H1 (cell line): Measurements from ENCODE around the gene TSPOAP1. TPM values are rescaled to one million over a fixed set of nuclear protein-coding genes. Genes with fewer than 3 reads are reported as not detected.

Source experiments
- CTCF ChIA-PET: fragments of 300-600 bp; sonication (Branson Sonifier 250); formaldehyde crosslinking; loops from one replicate; lab custom pipeline; 2021; ENCODE audit not compliant: partially characterized antibody; lab: Charles Lee
- POLR2A ChIA-PET: fragments of 300-600 bp; sonication (Branson Sonifier 250); formaldehyde crosslinking; loops from one replicate; lab custom pipeline; 2021; ENCODE audit warnings: inconsistent platforms; ENCODE audit not compliant: partially characterized antibody; lab: Charles Lee
- DNase-seq, 2 experiments: peaks; one replicate each; pipeline versions ENCODE4 v3.0.0 to v3.0.0-alpha.2; 2010 to 2022; ENCODE audit warnings: low spot score in 2 of 2, low read depth in 1 of 2, mixed read lengths in 1 of 2
- FAIRE-seq: peaks from 2 replicates; lab custom pipeline; 2011; peaks lifted over from hg19 to GRCh38; lab: Jason Lieb, UNC
- H2AFZ ChIP-seq: 2 replicates; pipeline ENCODE4 v1.8.1; 2012; ENCODE audit warnings: low read length, inconsistent platforms
- H2AK5ac ChIP-seq: 2 replicates; pipeline ENCODE4 v1.6.1; 2013; ENCODE audit warnings: low read depth, low read length
- H2BK120ac ChIP-seq: replicated peaks from 2 replicates; pipeline ENCODE3; 2013; ENCODE audit warnings: low read depth, low read length, inconsistent platforms
- H2BK12ac ChIP-seq: 2 replicates; pipeline ENCODE4 v1.6.1; 2013; ENCODE audit warnings: low read depth, low read length
- H2BK15ac ChIP-seq: 2 replicates; pipeline ENCODE4 v1.6.1; 2013; ENCODE audit warnings: low read length
- H2BK20ac ChIP-seq: 2 replicates; pipeline ENCODE4 v1.6.1; 2013; ENCODE audit warnings: low read length
- H2BK5ac ChIP-seq: 2 replicates; pipeline ENCODE4 v1.6.1; 2013; ENCODE audit warnings: low read depth, low read length
- H3K14ac ChIP-seq: 2 replicates; pipeline ENCODE4 v1.6.1; 2013; ENCODE audit warnings: inconsistent platforms; ENCODE audit not compliant: insufficient read length
- H3K18ac ChIP-seq: 2 replicates; pipeline ENCODE4 v1.6.1; 2013; ENCODE audit warnings: low read length; ENCODE audit errors: extremely low read depth
- H3K23ac ChIP-seq: 2 replicates; pipeline ENCODE4 v1.6.1; 2013; ENCODE audit warnings: inconsistent platforms; ENCODE audit not compliant: insufficient read length
- H3K23me2 ChIP-seq: 2 replicates; pipeline ENCODE4 v1.6.1; 2013; ENCODE audit warnings: low read depth, low read length
- H3K27ac ChIP-seq: 2 replicates; pipeline ENCODE4 v1.6.1; 2011; ENCODE audit warnings: low read depth, low read length, inconsistent platforms
- H3K27me3 ChIP-seq, 4 experiments: replicated peaks in 1 of 4; 1 replicate in 1 of 4; 2 replicates in 3 of 4; pipeline versions ENCODE4 v1.6.1 to v1.8.1; 2011 to 2013; ENCODE audit warnings: low read length in 3 of 4, mild to moderate bottlenecking in 3 of 4, inconsistent platforms in 2 of 4, mixed read lengths in 2 of 4, moderate library complexity in 1 of 4; ENCODE audit not compliant: control insufficient read depth in 3 of 4, insufficient read depth in 3 of 4; ENCODE audit errors: extremely low read depth in 1 of 4
- H3K36me3 ChIP-seq, 4 experiments: 2 replicates each; pipeline versions ENCODE4 v1.6.1 to v1.8.1; 2011 to 2013; ENCODE audit warnings: mild to moderate bottlenecking in 4 of 4, low read length in 3 of 4, moderate library complexity in 2 of 4, control low read depth in 1 of 4, inconsistent platforms in 1 of 4; ENCODE audit not compliant: insufficient read depth in 4 of 4, control insufficient read depth in 2 of 4
- H3K4ac ChIP-seq: replicated peaks from 2 replicates; pipeline ENCODE3; 2013; ENCODE audit warnings: low read length, low read depth, mixed read lengths, inconsistent platforms; ENCODE audit not compliant: insufficient read length
- H3K4me1 ChIP-seq, 4 experiments: replicated peaks in 1 of 4; 1 replicate in 1 of 4; 2 replicates in 3 of 4; pipeline versions ENCODE4 v1.6.1 to v1.8.1; 2011 to 2013; ENCODE audit warnings: low read length in 3 of 4, inconsistent platforms in 2 of 4, mixed read lengths in 1 of 4; ENCODE audit not compliant: insufficient read depth in 4 of 4, control insufficient read depth in 3 of 4
- H3K4me2 ChIP-seq, 2 experiments: 2 replicates each; pipeline versions ENCODE4 v1.6.1 to v1.8.1; 2011 to 2013; ENCODE audit warnings: low read depth in 2 of 2, low read length in 2 of 2, control low read depth in 1 of 2, inconsistent platforms in 1 of 2, mild to moderate bottlenecking in 1 of 2; ENCODE audit not compliant: insufficient read depth in 1 of 2
- H3K4me3 ChIP-seq, 4 experiments: fragments of 200-600, 300-600 bp in 1 of 4; sonication (generic), shearing (Covaris generic), sonication (Bioruptor Twin) in 1 of 4; 2 replicates each; pipeline versions ENCODE4 v1.5.1 to v1.8.1; 2011 to 2016; ENCODE audit warnings: low read length in 4 of 4, low read depth in 3 of 4, control low read depth in 2 of 4, inconsistent platforms in 2 of 4, mild to moderate bottlenecking in 2 of 4, mixed read lengths in 1 of 4, moderate library complexity in 1 of 4; ENCODE audit not compliant: insufficient read depth in 2 of 4; ENCODE audit errors: extremely low read depth in 1 of 4
- H3K56ac ChIP-seq: replicated peaks from 2 replicates; pipeline ENCODE3; 2013; ENCODE audit warnings: low read depth, mild to moderate bottlenecking, mixed read lengths, low read length, inconsistent platforms; ENCODE audit not compliant: insufficient read length
- H3K79me1 ChIP-seq: 2 replicates; pipeline ENCODE4 v1.6.1; 2013; ENCODE audit warnings: low read depth, low read length, control low read depth
- H3K79me2 ChIP-seq, 2 experiments: 2 replicates each; pipeline versions ENCODE4 v1.6.1 to v1.8.1; 2012 to 2013; ENCODE audit warnings: low read length in 2 of 2, mild to moderate bottlenecking in 2 of 2, inconsistent platforms in 1 of 2; ENCODE audit not compliant: insufficient read depth in 2 of 2, control insufficient read depth in 1 of 2
- H3K9ac ChIP-seq, 4 experiments: replicated peaks in 1 of 4; 1 replicate in 1 of 4; 2 replicates in 3 of 4; pipeline versions ENCODE4 v1.6.1 to v1.8.1; 2011 to 2013; ENCODE audit warnings: low read depth in 3 of 4, low read length in 3 of 4, control low read depth in 2 of 4, mild to moderate bottlenecking in 2 of 4, moderate library complexity in 2 of 4, inconsistent platforms in 1 of 4; ENCODE audit errors: extremely low read depth in 1 of 4
- H3K9me3 ChIP-seq, 2 experiments: 2 replicates each; pipeline versions ENCODE4 v1.6.1 to v1.8.1; 2012 to 2013; ENCODE audit warnings: mild to moderate bottlenecking in 2 of 2, moderate library complexity in 2 of 2, control low read depth in 1 of 2, inconsistent platforms in 1 of 2, low read depth in 1 of 2, low read length in 1 of 2, mixed read lengths in 1 of 2; ENCODE audit not compliant: insufficient read depth in 2 of 2
- H4K20me1 ChIP-seq, 2 experiments: replicated peaks in 1 of 2; 2 replicates each; pipeline versions ENCODE3 to v1.8.1; 2011 to 2013; ENCODE audit warnings: inconsistent platforms in 2 of 2, low read length in 2 of 2, mild to moderate bottlenecking in 1 of 2; ENCODE audit not compliant: insufficient read depth in 2 of 2, control insufficient read depth in 1 of 2
- H4K5ac ChIP-seq: 2 replicates; pipeline ENCODE4 v1.6.1; 2013; ENCODE audit warnings: low read length, low read depth, mixed read lengths, inconsistent platforms; ENCODE audit not compliant: insufficient read length
- H4K8ac ChIP-seq: 2 replicates; pipeline ENCODE4 v1.8.0; 2013; ENCODE audit warnings: mild to moderate bottlenecking, moderate library complexity, low read length, inconsistent platforms; ENCODE audit not compliant: insufficient read depth; ENCODE audit errors: extremely low read depth
- H4K91ac ChIP-seq: replicated peaks from 2 replicates; pipeline ENCODE3; 2013; ENCODE audit warnings: low read length, mixed read lengths, inconsistent platforms; ENCODE audit not compliant: insufficient read length
- CBX5 ChIP-seq: fragments of 300-800, 300-1000 bp; sonication (generic); IDR thresholded peaks from 2 replicates; pipeline ENCODE4 v1.7.1; 2016; ENCODE audit warnings: antibody characterized with exemption, low read length, low read depth
- CEBPB ChIP-seq: IDR thresholded peaks from 2 replicates; pipeline ENCODE4 v1.6.1; 2012; ENCODE audit warnings: low read depth, low read length
- GABPA ChIP-seq: IDR thresholded peaks from 2 replicates; pipeline ENCODE4 v1.6.1; 2011; ENCODE audit warnings: mild to moderate bottlenecking, low read length, moderate library complexity, borderline replicate concordance; ENCODE audit not compliant: insufficient read depth
- SIX5 ChIP-seq: IDR thresholded peaks from 2 replicates; pipeline ENCODE4 v1.6.1; 2011; ENCODE audit warnings: mild to moderate bottlenecking, low read depth, low read length
- WGBS, 2 experiments: shearing (Covaris generic) in 1 of 2; methylation state at CpG; one replicate each; pipeline versions ENCODE4 v1.1.6 to v1.1.7; 2013 to 2015; ENCODE audit warnings: low lambda C conversion rate in 2 of 2, mixed read lengths in 2 of 2, inconsistent platforms in 1 of 2, low coverage in 1 of 2, missing lambda C conversion rate in 1 of 2; ENCODE audit not compliant: insufficient replicate concordance in 2 of 2, insufficient coverage in 1 of 2, insufficient read length in 1 of 2; ENCODE audit errors: extremely low coverage in 1 of 2, missing lambda C conversion rate in 1 of 2; 5-methylcytosine and 5-hydroxymethylcytosine counted together
- polyA plus RNA-seq, 7 experiments: library from polyadenylated mRNA; depleted of rRNA in 3 of 7; stranded (reverse) in 5 of 7; unstranded in 2 of 7; fragments of >200 nt in 5 of 7; fragments of 200-250 nt in 2 of 7; gene quantifications; 1 replicate in 5 of 7; 2 replicates in 1 of 7; 4 replicates in 1 of 7; pipeline versions ENCODE4 v1.2.1 to v1.2.3, GENCODE V29; 2011 to 2013; ENCODE audit warnings: missing spikeins in 2 of 7, mixed read lengths in 2 of 7
- total RNA-seq: library from RNA; stranded (reverse); fragmentation: NEBNext Ultra II Directional; extraction: Animal tissue kit (Norgen Biotek cat#: 25700); gene quantifications from 2 replicates; pipeline ENCODE4 v1.2.1, GENCODE V29; 2021

TSPOAP1 gene
- total and polyA plus RNA-seq, 2 of the 8 experiments (the other 6 are each of a cell fraction or from before 2014, with no cell fraction given) = 7.6 to 9.2 TPM

GRCh38 chr17:58358408-58359172 is 30.0 kb upstream of the TSPOAP1 start:
- Histone ChIP-seq H3K4me2 (no peak overlapping the region), H3K36me3 (no peaks in the 10 kb centered on the region), H3K9me3 (no peaks in the 10 kb centered on the region), H3K9ac (no peak overlapping the region), H3K4ac (no peak overlapping the region), H3K4me1 (no peaks in the 10 kb centered on the region), H3K23ac (no peak overlapping the region), H2AFZ (no peak overlapping the region), H3K23me2 (no peaks in the 10 kb centered on the region), H3K14ac (no peak overlapping the region), H4K91ac (no peak overlapping the region), H2BK15ac (no peak overlapping the region), H3K56ac (no peak overlapping the region), H3K27ac (no peak overlapping the region), H2BK12ac (no peak overlapping the region), H3K79me2 (no peaks in the 10 kb centered on the region), H3K27me3 (no peaks in the 10 kb centered on the region), H3K18ac (no peak overlapping the region), H4K20me1 (no peaks in the 10 kb centered on the region), H4K5ac (no peak overlapping the region), H4K8ac (no peak overlapping the region), H3K79me1 (no peaks in the 10 kb centered on the region)
- DNase-seq (no peak), FAIRE-seq (no peak)
- WGBS, 2 experiments = 91% methylated on average over 16 of the region's 16 CpGs; no CpG with 5 or more reads in 1 of the 2 experiments
- no peak for TF ChIP-seq CEBPB
- TF ChIP-seq GABPA = no peak
- TF ChIP-seq CBX5 = no peak
- TF ChIP-seq SIX5 = no peak
- TF ChIP-seq, all 59 proteins: peak for 0
- H2BK120ac ChIP-seq = no peak overlapping the region
- no peak overlapping the region for H2AK5ac ChIP-seq
- no peak overlapping the region for H3K4me3 ChIP-seq
- POLR2A ChIA-PET = interaction anchor here (0.7 to 1.2 kb wide), 2 partner anchors 18 to 20 kb away, joined by 3 to 4 read pairs; no protein-coding TSS in a partner anchor
- H2BK5ac ChIP-seq = no peak overlapping the region
- H2BK20ac ChIP-seq = no peak overlapping the region
- CTCF ChIA-PET = interaction anchor here (0.7 to 6.0 kb wide), 5 partner anchors 13 to 54 kb away, joined by 3 to 23 read pairs (median 4); no protein-coding TSS in a partner anchor
